Astrocyte (in vitro differentiated cells and primary cell): Measurements from ENCODE around the gene IQCH. TPM values are rescaled to one million over a fixed set of nuclear protein-coding genes. Genes with fewer than 3 reads are reported as not detected.

Experiments used
- DNase-seq: peaks from one replicate; pipeline ENCODE4 v3.0.0-alpha.2; 2010; ENCODE audit warnings: low read depth
- FAIRE-seq: peaks from 2 replicates; lab custom pipeline; 2011; peaks lifted over from hg19 to GRCh38; lab: Jason Lieb, UNC
- H2AFZ ChIP-seq: 2 replicates; pipeline ENCODE4 v1.6.0; 2012; ENCODE audit warnings: low read depth, low read length, inconsistent platforms
- H3K27ac ChIP-seq: 2 replicates; pipeline ENCODE4 v1.5.1; 2011; ENCODE audit warnings: low read depth, low read length, inconsistent platforms
- H3K27me3 ChIP-seq: 2 replicates; pipeline ENCODE4 v1.6.0; 2011; ENCODE audit warnings: low read length, inconsistent platforms; ENCODE audit not compliant: insufficient read depth
- H3K36me3 ChIP-seq: 2 replicates; pipeline ENCODE4 v1.5.1; 2011; ENCODE audit warnings: low read length, inconsistent platforms; ENCODE audit not compliant: insufficient read depth
- H3K4me1 ChIP-seq: 2 replicates; pipeline ENCODE4 v1.5.1; 2011; ENCODE audit warnings: low read length, inconsistent platforms; ENCODE audit not compliant: insufficient read depth
- H3K4me2 ChIP-seq: 2 replicates; pipeline ENCODE4 v1.6.0; 2012; ENCODE audit warnings: low read length, inconsistent platforms
- H3K4me3 ChIP-seq: 2 replicates; pipeline ENCODE4 v1.5.1; 2011; ENCODE audit warnings: low read depth, mild to moderate bottlenecking, low read length, inconsistent platforms; ENCODE audit not compliant: insufficient read depth
- H3K79me2 ChIP-seq: 2 replicates; pipeline ENCODE4 v1.6.0; 2012; ENCODE audit warnings: mild to moderate bottlenecking, low read length, inconsistent platforms; ENCODE audit not compliant: insufficient read depth
- H3K9ac ChIP-seq: 2 replicates; pipeline ENCODE4 v1.6.0; 2012; ENCODE audit warnings: mild to moderate bottlenecking, low read length, inconsistent platforms
- H3K9me3 ChIP-seq: 2 replicates; pipeline ENCODE4 v1.5.1; 2012; ENCODE audit warnings: low read depth, mild to moderate bottlenecking, low read length, inconsistent platforms; ENCODE audit not compliant: insufficient read depth
- H4K20me1 ChIP-seq: 2 replicates; pipeline ENCODE4 v1.6.0; 2012; ENCODE audit warnings: low read length, inconsistent platforms; ENCODE audit not compliant: insufficient read depth
- H3K27ac Mint-ChIP-seq: one replicate; pipeline ENCODE4 v1.8.0; 2021; ENCODE audit warnings: mild to moderate bottlenecking, mixed read lengths; ENCODE audit not compliant: unreplicated experiment
- H3K27me3 Mint-ChIP-seq: one replicate; pipeline ENCODE4 v1.8.0; 2021; ENCODE audit warnings: low read depth, mixed read lengths; ENCODE audit not compliant: unreplicated experiment
- H3K36me3 Mint-ChIP-seq: one replicate; pipeline ENCODE4 v1.8.0; 2021; ENCODE audit warnings: low read depth, mixed read lengths; ENCODE audit not compliant: unreplicated experiment
- H3K4me1 Mint-ChIP-seq: one replicate; pipeline ENCODE4 v1.8.0; 2021; ENCODE audit warnings: low read depth, mixed read lengths; ENCODE audit not compliant: unreplicated experiment
- H3K4me3 Mint-ChIP-seq: one replicate; pipeline ENCODE4 v1.8.0; 2021; ENCODE audit warnings: mild to moderate bottlenecking, moderate library complexity, mixed read lengths; ENCODE audit not compliant: unreplicated experiment
- H3K9me3 Mint-ChIP-seq: one replicate; pipeline ENCODE4 v1.8.0; 2021; ENCODE audit warnings: mild to moderate bottlenecking, mixed read lengths; ENCODE audit not compliant: unreplicated experiment
- CTCF ChIP-seq: IDR thresholded peaks from 2 replicates; pipeline ENCODE4 v1.5.1; 2011; ENCODE audit warnings: low read depth, mild to moderate bottlenecking, inconsistent platforms, low read length, moderate library complexity; ENCODE audit not compliant: insufficient read depth
- EZH2 ChIP-seq: IDR thresholded peaks from 2 replicates; pipeline ENCODE4 v1.6.1; 2012; ENCODE audit warnings: mild to moderate bottlenecking, low read length, inconsistent platforms; ENCODE audit not compliant: insufficient read depth
- total RNA-seq: library from RNA; stranded (reverse); gene quantifications from 2 replicates; pipeline ENCODE4 v1.2.1, GENCODE V29; 2021

Gene IQCH
- total RNA-seq, 1 donor from 2014 or later = 2.7 TPM

GRCh38 chr15:67543348-67543718 lies 288.7 kb downstream of the IQCH start:
- H3K27ac Mint-ChIP-seq = no peak overlapping the region
- Histone ChIP-seq H4K20me1 (peaks cover 4% of the 10 kb centered on the region), H3K9me3 (no peaks in the 10 kb centered on the region), H3K27ac (no peak overlapping the region), H3K4me3 (peak overlapping the region; percentile 95), H2AFZ (peak overlapping the region; percentile 93), H3K9ac (peak overlapping the region; percentile 89), H3K36me3 (no peaks in the 10 kb centered on the region), H3K79me2 (peaks cover 7% of the 10 kb centered on the region), H3K4me1 (peaks cover 14% of the 10 kb centered on the region), H3K4me2 (peak overlapping the region; percentile 91), H3K27me3 (no peaks in the 10 kb centered on the region)
- DNase-seq (no peak), FAIRE-seq (no peak)
- no peaks in the 10 kb centered on the region for H3K9me3 Mint-ChIP-seq
- no peaks in the 10 kb centered on the region for H3K27me3 Mint-ChIP-seq
- H3K36me3 Mint-ChIP-seq = peaks cover 3% of the 10 kb centered on the region
- H3K4me3 Mint-ChIP-seq = peak overlapping the region; percentile 94
- TF ChIP-seq CTCF = no peak
- no peak for TF ChIP-seq EZH2
- H3K4me1 Mint-ChIP-seq = peaks cover 11% of the 10 kb centered on the region

GRCh38 chr15:67544475-67544874 lies 289.9 kb downstream of the IQCH start:
- Histone ChIP-seq H3K4me1 (peaks cover 21% of the 10 kb centered on the region), H3K79me2 (peaks cover 7% of the 10 kb centered on the region), H3K4me3 (no peak overlapping the region), H3K27me3 (no peaks in the 10 kb centered on the region), H3K36me3 (no peaks in the 10 kb centered on the region), H4K20me1 (peaks cover 4% of the 10 kb centered on the region), H3K9me3 (no peaks in the 10 kb centered on the region), H3K9ac (no peak overlapping the region), H2AFZ (no peak overlapping the region), H3K4me2 (no peak overlapping the region), H3K27ac (no peak overlapping the region)
- H3K27me3 Mint-ChIP-seq = no peaks in the 10 kb centered on the region
- H3K4me3 Mint-ChIP-seq = no peak overlapping the region
- H3K9me3 Mint-ChIP-seq = no peaks in the 10 kb centered on the region
- no peak for DNase-seq
- peaks cover 21% of the 10 kb centered on the region for H3K4me1 Mint-ChIP-seq
- H3K36me3 Mint-ChIP-seq = peaks cover 3% of the 10 kb centered on the region
- no peak for FAIRE-seq
- H3K27ac Mint-ChIP-seq = no peak overlapping the region
- TF ChIP-seq CTCF (no peak), EZH2 (no peak)

GRCh38 chr15:67545864-67546263 lies 291.3 kb downstream of the IQCH start:
- no peak overlapping the region for H3K4me3 ChIP-seq
- H3K27ac ChIP-seq = no peak overlapping the region
- H3K4me2 ChIP-seq = no peak overlapping the region
- H3K36me3 ChIP-seq = no peaks in the 10 kb centered on the region
- DNase-seq (no peak), FAIRE-seq (no peak)
- no peak overlapping the region for H3K9ac ChIP-seq
- no peak overlapping the region for H3K4me3 Mint-ChIP-seq
- TF ChIP-seq CTCF = no peak
- TF ChIP-seq EZH2 = no peak
- peaks cover 21% of the 10 kb centered on the region for H3K4me1 Mint-ChIP-seq
- no peaks in the 10 kb centered on the region for H3K27me3 ChIP-seq
- H3K79me2 ChIP-seq = peaks cover 7% of the 10 kb centered on the region
- no peak overlapping the region for H2AFZ ChIP-seq
- peaks cover 21% of the 10 kb centered on the region for H3K4me1 ChIP-seq
- H4K20me1 ChIP-seq = peaks cover 4% of the 10 kb centered on the region
- no peaks in the 10 kb centered on the region for H3K9me3 Mint-ChIP-seq
- H3K9me3 ChIP-seq = no peaks in the 10 kb centered on the region
- H3K36me3 Mint-ChIP-seq = peaks cover 3% of the 10 kb centered on the region
- no peaks in the 10 kb centered on the region for H3K27me3 Mint-ChIP-seq
- H3K27ac Mint-ChIP-seq = no peak overlapping the region
